NCI-H2107 treated with DMSO at 0.1 percent for 48 hours (cell line): ENCODE measurements around the gene SNTB2.

Source experiments
- DNase-seq: peaks from one replicate; lab custom pipeline; 2025; ENCODE audit not compliant: unreplicated experiment; lab: John Stamatoyannopoulos, UW

Gene SNTB2

GRCh38 chr16:69330286-69331109 lies 143.5 kb downstream of the SNTB2 start, which contains the start of gene PDF:
PDF (minus strand) TSS chr16:69330588; CDS start chr16:69330570, 18 bp downstream.
- peak; percentile 86 for DNase-seq

- DNase-seq: no peak
Observed at GRCh38 chr16:69334696-69335095, 147.7 kb downstream of the SNTB2 start.

DNA sequence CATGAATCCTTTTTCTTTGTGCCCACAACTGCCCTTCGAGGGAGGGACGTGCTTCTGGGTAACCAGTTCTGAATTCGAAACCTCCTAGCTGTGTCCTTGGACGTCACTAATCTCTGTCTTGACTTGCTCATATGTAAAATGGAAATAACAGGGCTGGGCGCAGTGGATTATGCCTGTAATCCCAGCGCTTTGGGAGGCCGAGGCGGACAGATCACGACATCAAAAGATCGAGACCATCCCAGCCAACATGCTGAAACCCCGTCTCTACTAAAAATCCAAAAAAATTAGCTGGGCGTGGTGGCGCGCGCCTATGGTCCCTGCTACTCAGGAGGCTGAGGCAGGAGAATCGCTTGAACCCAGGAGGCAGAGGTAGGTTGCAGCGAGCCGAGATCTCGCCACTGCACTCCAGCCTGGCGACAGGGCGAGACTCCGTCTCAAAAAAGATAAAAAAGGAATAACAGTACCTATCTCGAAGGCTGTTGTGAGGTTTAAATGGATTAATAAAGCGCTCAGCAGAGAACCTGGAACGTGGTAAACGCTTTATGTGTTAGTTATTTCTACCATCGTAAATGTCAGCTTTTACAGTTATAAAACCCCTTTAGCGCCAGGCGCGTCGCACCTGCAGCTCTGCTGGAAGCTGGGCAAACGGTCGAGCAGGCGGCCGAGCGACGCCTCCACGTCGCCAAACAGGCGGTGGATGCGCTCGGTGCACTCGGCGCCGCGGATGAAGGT lies 151.8 kb downstream of the SNTB2 start:
- DNase-seq: no peak

DNA sequence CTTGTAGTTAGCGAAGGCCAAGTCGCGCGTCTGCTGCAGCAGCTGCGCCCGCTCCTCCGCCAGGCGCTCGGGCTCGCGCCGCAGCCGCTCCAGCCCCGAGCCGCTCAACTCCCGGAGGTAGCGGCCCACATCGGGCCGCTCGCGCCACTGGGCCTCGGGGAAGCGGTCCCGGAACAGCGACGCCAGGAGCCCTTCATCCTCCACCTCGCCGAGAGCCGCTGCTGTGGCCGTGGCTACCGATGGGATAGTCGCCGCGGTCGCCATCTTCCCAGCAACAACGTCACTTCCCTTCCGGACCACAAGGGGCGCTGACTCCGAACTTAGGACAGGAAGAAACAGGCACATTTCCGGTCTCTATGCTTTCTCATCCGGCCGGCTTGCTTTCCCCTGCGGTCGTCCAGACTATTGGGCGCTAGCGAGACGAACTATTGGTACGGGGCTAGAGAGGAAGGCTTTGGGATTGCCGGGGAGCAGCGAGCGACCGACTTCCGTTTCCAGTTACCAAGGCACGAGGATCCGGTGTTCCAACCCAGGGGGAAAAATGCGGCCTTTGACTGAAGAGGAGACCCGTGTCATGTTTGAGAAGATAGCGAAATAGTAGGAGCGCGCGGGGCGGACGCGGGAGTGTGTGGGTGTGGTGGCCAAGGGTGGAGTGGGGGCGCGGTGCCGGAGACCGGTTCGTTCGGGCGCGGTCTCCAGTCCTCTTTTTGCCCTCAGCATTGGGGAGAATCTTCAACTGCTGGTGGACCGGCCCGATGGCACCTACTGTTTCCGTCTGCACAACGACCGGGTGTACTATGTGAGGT lies 152.5 kb downstream of the SNTB2 start, which contains the start of the genes COG8 and NIP7:
COG8 (minus strand) TSS at position 276 of the 806 bp plus-strand sequence; CDS start at position 264, 12 bp downstream.
NIP7 (plus strand) TSS at position 484 of the 806 bp plus-strand sequence; CDS start at position 542, 58 bp downstream.
- DNase-seq: peak; percentile 99

GRCh38 chr16:69340095-69340644 lies 153.2 kb downstream of the SNTB2 start:
- no peak for DNase-seq

DNA sequence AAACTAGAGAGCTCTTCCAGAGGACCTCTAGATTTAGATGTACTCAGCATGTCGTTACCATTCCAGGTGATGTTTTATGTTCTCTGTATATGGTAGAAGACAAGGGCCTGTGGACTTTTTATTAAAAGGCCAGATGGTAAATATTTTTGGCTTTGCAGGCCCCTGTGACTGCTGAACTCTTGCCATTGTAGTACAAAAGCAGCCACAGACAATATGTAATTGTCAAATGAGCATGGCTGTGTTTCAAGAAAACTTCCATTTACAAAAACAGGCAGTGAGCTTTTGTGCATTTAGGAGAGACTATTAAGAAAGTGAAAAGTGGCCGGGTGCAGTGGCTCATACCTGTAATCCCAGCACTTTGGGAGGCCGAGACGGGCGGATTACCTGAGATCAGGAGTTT lies 157.2 kb downstream of the SNTB2 start:
- DNase-seq: no peak

- no peak for DNase-seq
Observed at GRCh38 chr16:69345923-69346322, 159.0 kb downstream of the SNTB2 start.

- DNase-seq: no peak
Observed at GRCh38 chr16:69346683-69347082, 159.7 kb downstream of the SNTB2 start.

DNA sequence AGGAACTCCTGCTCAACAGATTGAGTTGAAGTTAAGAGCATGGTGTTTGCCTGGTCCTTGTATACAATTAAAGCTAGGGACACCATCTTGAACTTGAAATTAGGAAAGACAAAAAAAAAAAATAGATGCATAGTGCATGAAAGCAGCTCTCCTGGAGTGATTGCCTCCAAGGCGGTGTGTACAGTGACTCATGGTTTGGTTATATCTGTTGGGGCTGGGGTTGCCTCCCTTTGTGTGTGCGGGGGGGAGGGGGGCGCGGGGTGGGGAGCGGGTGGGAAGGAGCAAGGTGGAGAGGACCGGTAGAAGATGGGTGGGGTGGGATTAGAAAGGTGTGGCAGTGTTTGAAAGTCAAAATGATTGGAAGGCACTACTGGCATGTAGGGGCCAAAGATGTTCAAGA lies 161.3 kb downstream of the SNTB2 start:
- no peak for DNase-seq

DNA sequence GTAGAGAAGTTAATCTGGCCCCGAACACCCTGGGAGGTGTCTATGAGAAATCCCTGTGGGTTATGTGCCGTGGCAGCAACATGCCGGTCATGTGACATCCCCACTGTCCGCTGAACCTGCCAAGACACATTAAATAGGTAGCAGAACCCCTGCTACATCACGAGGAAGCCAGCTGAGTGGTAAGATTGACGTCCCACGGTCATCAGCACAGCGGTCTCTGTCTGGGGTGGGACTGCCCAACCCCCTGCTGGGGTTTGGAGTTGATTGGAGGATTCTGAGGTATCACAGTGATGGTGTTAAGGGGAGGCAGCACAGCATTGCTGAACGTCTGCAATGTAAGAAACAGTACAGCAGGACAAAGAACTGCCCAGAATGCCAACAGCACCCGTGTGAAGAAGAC lies 162.6 kb downstream of the SNTB2 start:
- DNase-seq: no peak

DNA sequence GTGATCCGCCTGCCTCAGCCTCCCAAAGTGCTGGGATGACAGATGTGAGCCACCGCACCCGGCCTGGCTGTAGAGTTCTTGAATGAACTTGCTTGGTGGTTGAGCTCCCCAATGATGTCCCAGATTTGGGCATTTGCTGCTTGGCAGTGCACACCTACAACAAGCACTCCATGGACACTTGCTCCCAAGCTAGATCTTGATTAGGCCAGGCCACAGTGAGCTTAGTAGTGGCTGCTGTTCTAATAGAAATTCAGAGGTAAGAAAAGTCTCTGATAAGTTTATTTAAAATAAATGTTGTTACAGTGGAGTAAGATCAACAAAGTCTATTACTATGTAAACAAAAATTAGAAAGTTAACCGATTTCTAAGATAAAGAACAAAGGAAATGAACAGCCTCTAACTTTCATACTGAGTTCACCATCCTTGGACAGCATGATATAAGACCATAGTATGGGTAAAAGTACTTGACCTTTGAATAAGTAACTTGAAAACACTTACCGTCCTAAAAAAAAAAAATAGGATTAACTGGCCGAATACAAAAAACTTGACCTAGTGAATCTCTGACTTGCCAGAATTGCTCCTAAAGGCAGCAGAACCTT lies 163.7 kb downstream of the SNTB2 start:
- DNase-seq: no peak

DNA sequence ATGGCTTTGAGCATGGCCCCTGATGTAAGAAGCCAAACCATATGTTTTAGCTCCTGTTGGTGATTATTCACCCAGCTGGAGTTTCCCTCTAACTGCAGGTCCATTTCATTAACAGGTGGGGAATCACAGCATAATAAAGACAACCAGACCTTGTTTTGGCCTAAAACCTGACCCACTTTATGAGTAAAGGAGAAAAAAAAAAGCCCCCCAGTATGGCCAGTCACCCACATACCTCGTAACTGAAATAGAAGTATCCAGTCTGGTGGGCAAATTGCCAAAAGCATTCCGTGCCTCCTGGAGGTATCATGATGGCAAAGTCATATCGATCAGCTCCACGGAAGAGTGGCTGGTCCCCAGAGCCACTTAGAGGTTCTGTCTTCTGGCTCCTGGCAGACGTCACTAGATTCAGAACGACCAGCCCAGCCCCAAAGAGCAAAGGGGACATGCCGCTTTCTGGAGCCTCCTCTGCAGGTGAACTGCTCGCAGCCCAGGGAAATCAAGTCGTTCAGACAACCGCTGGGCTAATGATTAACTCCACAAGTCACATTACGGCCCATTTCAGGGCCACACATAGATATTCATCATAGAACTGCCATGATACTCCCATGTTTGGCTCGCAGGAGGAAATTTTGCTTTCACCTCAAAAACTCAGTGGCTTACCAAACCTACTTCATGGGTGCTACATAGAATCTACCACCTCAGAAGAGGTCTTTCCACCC lies 164.5 kb downstream of the SNTB2 start, which contains the start of gene TMED6:
TMED6 (minus strand) TSS at position 478 of the 719 bp plus-strand sequence; CDS start at position 445, 33 bp downstream.
- no peak for DNase-seq
